CD8-positive, alpha-beta memory T cell (primary cell): ENCODE results near the gene CREB1. TPM values are rescaled to one million over a fixed set of nuclear protein-coding genes. Genes with fewer than 3 reads are reported as not detected.

Experiments used
- CTCF ChIA-PET: fragments of 350-600 bp; sonication (Branson Sonifier 250); formaldehyde crosslinking; loops from one replicate; lab custom pipeline; 2021; ENCODE audit warnings: antibody characterized with exemption; lab: Charles Lee
- POLR2A ChIA-PET: fragments of 350-600 bp; sonication (Branson Sonifier 250); formaldehyde crosslinking; loops from one replicate; lab custom pipeline; 2021; ENCODE audit warnings: antibody characterized with exemption; lab: Charles Lee
- DNase-seq, 5 donors: peaks; one replicate each; pipeline versions ENCODE4 v3.0.0 to v3.0.0-alpha.2; 2020 to 2022; ENCODE audit warnings: mixed read lengths in 1 of 5
- H3K27ac ChIP-seq: one replicate; pipeline ENCODE4 v1.7.0; 2013; ENCODE audit warnings: low read depth, mild to moderate bottlenecking, low read length, moderate library complexity
- H3K27me3 ChIP-seq: 2 replicates; pipeline ENCODE4 v1.7.0; 2013; ENCODE audit warnings: low read length, mild to moderate bottlenecking; ENCODE audit not compliant: insufficient read depth, poor library complexity, severe bottlenecking
- H3K36me3 ChIP-seq: 2 replicates; pipeline ENCODE4 v1.7.0; 2013; ENCODE audit warnings: mild to moderate bottlenecking, low read length, moderate library complexity; ENCODE audit not compliant: insufficient read depth
- H3K4me1 ChIP-seq: 2 replicates; pipeline ENCODE4 v1.7.0; 2013; ENCODE audit warnings: mild to moderate bottlenecking, low read length, moderate library complexity; ENCODE audit not compliant: insufficient read depth
- H3K4me3 ChIP-seq: 2 replicates; pipeline ENCODE4 v1.7.0; 2013; ENCODE audit warnings: mild to moderate bottlenecking, low read length
- H3K9me3 ChIP-seq: 2 replicates; pipeline ENCODE4 v1.7.0; 2013; ENCODE audit warnings: mild to moderate bottlenecking, low read length
- H3K27ac Mint-ChIP-seq, 8 donors: one replicate each; pipeline ENCODE4 v1.8.0; 2020 to 2021; ENCODE audit warnings: mixed read lengths in 8 of 8, mild to moderate bottlenecking in 6 of 8, inconsistent platforms in 3 of 8, moderate library complexity in 3 of 8
- H3K27me3 Mint-ChIP-seq, 2 donors: one replicate each; pipeline ENCODE4 v1.8.0; 2020 to 2021; ENCODE audit warnings: mixed read lengths in 2 of 2, mild to moderate bottlenecking in 1 of 2, moderate library complexity in 1 of 2
- H3K36me3 Mint-ChIP-seq, 3 donors: one replicate each; pipeline ENCODE4 v1.8.0; 2020 to 2021; ENCODE audit warnings: mixed read lengths in 3 of 3, inconsistent platforms in 1 of 3, mild to moderate bottlenecking in 1 of 3
- H3K4me1 Mint-ChIP-seq, 3 donors: one replicate each; pipeline ENCODE4 v1.8.0; 2020 to 2021; ENCODE audit warnings: mixed read lengths in 3 of 3, inconsistent platforms in 1 of 3, mild to moderate bottlenecking in 1 of 3
- H3K4me3 Mint-ChIP-seq, 7 donors: one replicate each; pipeline ENCODE4 v1.8.0; 2020 to 2021; ENCODE audit warnings: mixed read lengths in 7 of 7, mild to moderate bottlenecking in 6 of 7, moderate library complexity in 4 of 7, inconsistent platforms in 2 of 7
- H3K9me3 Mint-ChIP-seq, 5 donors: one replicate each; pipeline ENCODE4 v1.8.0; 2020 to 2022; ENCODE audit warnings: mixed read lengths in 5 of 5, mild to moderate bottlenecking in 3 of 5, moderate library complexity in 2 of 5, inconsistent platforms in 1 of 5
- polyA plus RNA-seq: library from polyadenylated mRNA; unstranded; fragments of 300-500 nt; fragmentation: Illumina TruSeq; gene quantifications from one replicate; pipeline ENCODE4 v1.2.3, GENCODE V29; 2021
- total RNA-seq, 2 experiments: library from RNA; stranded (reverse); gene quantifications; one replicate each; pipeline ENCODE4 v1.2.3, GENCODE V29; 2021

CREB1 gene
- total and polyA plus RNA-seq, 3 experiments from 2014 or later = 60.2 to 96.2 (median 95.4) TPM

GRCh38 chr2:207600231-207600630 lies 70.5 kb downstream of the CREB1 start:
- H3K36me3 Mint-ChIP-seq = peaks cover 0 to 37% (median 10%) of the 10 kb centered on the region in 3 donors
- ChIA-PET CTCF (no interaction called here), POLR2A (no interaction called here)
- H3K36me3 ChIP-seq = no peaks in the 10 kb centered on the region
- no peaks in the 10 kb centered on the region for H3K4me1 ChIP-seq
- H3K27ac Mint-ChIP-seq = peak overlapping the region in 3 of 8 donors; percentile 12 to 44 (median 18)
- no peaks in the 10 kb centered on the region for H3K9me3 ChIP-seq
- no peak overlapping the region for H3K4me3 Mint-ChIP-seq
- H3K27me3 Mint-ChIP-seq = no peaks in the 10 kb centered on the region
- no peaks in the 10 kb centered on the region for H3K27me3 ChIP-seq
- H3K4me1 Mint-ChIP-seq = peaks cover 11 to 43% (median 43%) of the 10 kb centered on the region in 3 donors
- no peak overlapping the region for H3K4me3 ChIP-seq
- no peaks in the 10 kb centered on the region for H3K9me3 Mint-ChIP-seq
- H3K27ac ChIP-seq = no peak overlapping the region
- DNase-seq = no peak

- no peak overlapping the region for H3K27ac ChIP-seq
- no peak for DNase-seq
- H3K27ac Mint-ChIP-seq = peak overlapping the region in 6 of 8 donors; percentile 7 to 78 (median 48)
- H3K4me1 ChIP-seq = no peaks in the 10 kb centered on the region
- no peaks in the 10 kb centered on the region for H3K9me3 ChIP-seq
- no peaks in the 10 kb centered on the region for H3K9me3 Mint-ChIP-seq
- H3K27me3 ChIP-seq = no peaks in the 10 kb centered on the region
- no peaks in the 10 kb centered on the region for H3K27me3 Mint-ChIP-seq
- H3K36me3 ChIP-seq = no peaks in the 10 kb centered on the region
- ChIA-PET CTCF (no interaction called here), POLR2A (no interaction called here)
- H3K36me3 Mint-ChIP-seq = peaks cover 0 to 31% (median 10%) of the 10 kb centered on the region in 3 donors
- peaks cover 13 to 52% (median 50%) of the 10 kb centered on the region in 3 donors for H3K4me1 Mint-ChIP-seq
- H3K4me3 ChIP-seq = no peak overlapping the region
- H3K4me3 Mint-ChIP-seq = no peak overlapping the region
Measured at GRCh38 chr2:207601774-207602173, 72.0 kb downstream of the CREB1 start.

- peaks cover 13 to 51% (median 49%) of the 10 kb centered on the region in 3 donors for H3K4me1 Mint-ChIP-seq
- Histone ChIP-seq H3K4me3 (no peak overlapping the region), H3K4me1 (no peaks in the 10 kb centered on the region), H3K36me3 (no peaks in the 10 kb centered on the region), H3K27me3 (no peaks in the 10 kb centered on the region), H3K27ac (no peak overlapping the region), H3K9me3 (no peaks in the 10 kb centered on the region)
- H3K36me3 Mint-ChIP-seq = peaks cover 0 to 20% (median 4%) of the 10 kb centered on the region in 3 donors
- no peaks in the 10 kb centered on the region for H3K27me3 Mint-ChIP-seq
- no peaks in the 10 kb centered on the region for H3K9me3 Mint-ChIP-seq
- H3K27ac Mint-ChIP-seq = peak overlapping the region in 7 of 8 donors; percentile 10 to 92 (median 54)
- no peak overlapping the region for H3K4me3 Mint-ChIP-seq
- POLR2A ChIA-PET = no interaction called here
- CTCF ChIA-PET = interaction anchor here (0.7 kb wide), 1 partner anchor 17 kb away, joined by 3 read pairs; no protein-coding TSS in a partner anchor
- no peak for DNase-seq
Measured at GRCh38 chr2:207603486-207603885, 73.7 kb downstream of the CREB1 start.

- H3K36me3 ChIP-seq = no peaks in the 10 kb centered on the region
- Mint-ChIP-seq H3K9me3 (no peaks in the 10 kb centered on the region), H3K4me3 (no peak overlapping the region), H3K4me1 (peaks cover 13 to 44% (median 37%) of the 10 kb centered on the region in 3 donors), H3K36me3 (peaks cover 0 to 17% (median 4%) of the 10 kb centered on the region in 3 donors), H3K27ac (peak overlapping the region in 2 of 8 donors; percentile 12), H3K27me3 (no peaks in the 10 kb centered on the region)
- no peaks in the 10 kb centered on the region for H3K9me3 ChIP-seq
- no peaks in the 10 kb centered on the region for H3K27me3 ChIP-seq
- ChIA-PET POLR2A (no interaction called here), CTCF (no interaction called here)
- no peak for DNase-seq
- H3K27ac ChIP-seq = no peak overlapping the region
- H3K4me3 ChIP-seq = no peak overlapping the region
- no peaks in the 10 kb centered on the region for H3K4me1 ChIP-seq
Measured at GRCh38 chr2:207606399-207606798, 76.6 kb downstream of the CREB1 start.

GRCh38 chr2:207606829-207607228 lies 77.1 kb downstream of the CREB1 start:
- Histone ChIP-seq H3K27me3 (no peaks in the 10 kb centered on the region), H3K36me3 (no peaks in the 10 kb centered on the region), H3K9me3 (no peaks in the 10 kb centered on the region), H3K27ac (no peak overlapping the region), H3K4me3 (no peak overlapping the region), H3K4me1 (no peaks in the 10 kb centered on the region)
- peak overlapping the region in 2 of 8 donors; percentile 26 to 49 for H3K27ac Mint-ChIP-seq
- ChIA-PET POLR2A (no interaction called here), CTCF (no interaction called here)
- DNase-seq = no peak
- H3K4me1 Mint-ChIP-seq = peaks cover 11 to 41% (median 33%) of the 10 kb centered on the region in 3 donors
- no peak overlapping the region for H3K4me3 Mint-ChIP-seq
- no peaks in the 10 kb centered on the region for H3K9me3 Mint-ChIP-seq
- peaks cover 0 to 16% (median 4%) of the 10 kb centered on the region in 3 donors for H3K36me3 Mint-ChIP-seq
- no peaks in the 10 kb centered on the region for H3K27me3 Mint-ChIP-seq

- CTCF ChIA-PET = no interaction called here
- Histone ChIP-seq H3K9me3 (no peaks in the 10 kb centered on the region), H3K27ac (no peak overlapping the region), H3K4me1 (no peaks in the 10 kb centered on the region), H3K4me3 (no peak overlapping the region), H3K27me3 (no peaks in the 10 kb centered on the region), H3K36me3 (peaks cover 14% of the 10 kb centered on the region)
- peaks cover 11 to 42% (median 17%) of the 10 kb centered on the region in 3 donors for H3K36me3 Mint-ChIP-seq
- no peak overlapping the region for H3K4me3 Mint-ChIP-seq
- no peak for DNase-seq
- no peaks in the 10 kb centered on the region for H3K9me3 Mint-ChIP-seq
- H3K27me3 Mint-ChIP-seq = no peaks in the 10 kb centered on the region
- peaks cover 0 to 15% (median 14%) of the 10 kb centered on the region in 3 donors for H3K4me1 Mint-ChIP-seq
- POLR2A ChIA-PET = no interaction called here
- peak overlapping the region in 1 of 8 donors; percentile 11 for H3K27ac Mint-ChIP-seq
Measured at GRCh38 chr2:207612714-207613113, 83.0 kb downstream of the CREB1 start.

- ChIA-PET POLR2A (no interaction called here), CTCF (no interaction called here)
- H3K9me3 ChIP-seq = no peaks in the 10 kb centered on the region
- no peak overlapping the region for H3K4me3 ChIP-seq
- Mint-ChIP-seq H3K27ac (peak overlapping the region in 2 of 8 donors; percentile 12 to 36), H3K9me3 (no peaks in the 10 kb centered on the region), H3K4me3 (no peak overlapping the region), H3K36me3 (peaks cover 14 to 55% (median 19%) of the 10 kb centered on the region in 3 donors), H3K4me1 (peaks cover 5 to 18% (median 13%) of the 10 kb centered on the region in 3 donors), H3K27me3 (no peaks in the 10 kb centered on the region)
- no peaks in the 10 kb centered on the region for H3K27me3 ChIP-seq
- H3K36me3 ChIP-seq = peaks cover 19% of the 10 kb centered on the region
- DNase-seq = no peak
- no peaks in the 10 kb centered on the region for H3K4me1 ChIP-seq
- H3K27ac ChIP-seq = no peak overlapping the region
Measured at GRCh38 chr2:207614824-207615223, 85.1 kb downstream of the CREB1 start.

GRCh38 chr2:207616185-207616584 lies 86.4 kb downstream of the CREB1 start:
- Mint-ChIP-seq H3K4me1 (peaks cover 10 to 29% (median 18%) of the 10 kb centered on the region in 3 donors), H3K36me3 (peaks cover 14 to 65% (median 20%) of the 10 kb centered on the region in 3 donors), H3K9me3 (no peaks in the 10 kb centered on the region), H3K4me3 (no peak overlapping the region), H3K27me3 (no peaks in the 10 kb centered on the region), H3K27ac (no peak overlapping the region)
- Histone ChIP-seq H3K27me3 (no peaks in the 10 kb centered on the region), H3K9me3 (no peaks in the 10 kb centered on the region), H3K4me3 (no peak overlapping the region), H3K4me1 (peaks cover 5% of the 10 kb centered on the region), H3K27ac (no peak overlapping the region), H3K36me3 (peaks cover 27% of the 10 kb centered on the region)
- POLR2A ChIA-PET = no interaction called here
- DNase-seq = no peak
- CTCF ChIA-PET = interaction anchor here (0.9 kb wide), 1 partner anchor 9 kb away, joined by 4 read pairs; the partner anchor contains the start of gene METTL21A
